ENCODE measurements around the gene NSL1. TPM values are rescaled to one million over a fixed set of nuclear protein-coding genes. Genes with fewer than 3 reads are reported as not detected.
A peak's percentile ranks its signal among the peaks of the same experiment; 100 is the strongest.
"Not testable (repeated sequence)": the region's sequence is repeated elsewhere in the genome, so short reads cannot be mapped to it uniquely, and the experiment has no call there.

NSL1 gene
- polyA plus RNA-seq, 5 donors = 37.6 to 53.0 (median 43.7) TPM

DNA sequence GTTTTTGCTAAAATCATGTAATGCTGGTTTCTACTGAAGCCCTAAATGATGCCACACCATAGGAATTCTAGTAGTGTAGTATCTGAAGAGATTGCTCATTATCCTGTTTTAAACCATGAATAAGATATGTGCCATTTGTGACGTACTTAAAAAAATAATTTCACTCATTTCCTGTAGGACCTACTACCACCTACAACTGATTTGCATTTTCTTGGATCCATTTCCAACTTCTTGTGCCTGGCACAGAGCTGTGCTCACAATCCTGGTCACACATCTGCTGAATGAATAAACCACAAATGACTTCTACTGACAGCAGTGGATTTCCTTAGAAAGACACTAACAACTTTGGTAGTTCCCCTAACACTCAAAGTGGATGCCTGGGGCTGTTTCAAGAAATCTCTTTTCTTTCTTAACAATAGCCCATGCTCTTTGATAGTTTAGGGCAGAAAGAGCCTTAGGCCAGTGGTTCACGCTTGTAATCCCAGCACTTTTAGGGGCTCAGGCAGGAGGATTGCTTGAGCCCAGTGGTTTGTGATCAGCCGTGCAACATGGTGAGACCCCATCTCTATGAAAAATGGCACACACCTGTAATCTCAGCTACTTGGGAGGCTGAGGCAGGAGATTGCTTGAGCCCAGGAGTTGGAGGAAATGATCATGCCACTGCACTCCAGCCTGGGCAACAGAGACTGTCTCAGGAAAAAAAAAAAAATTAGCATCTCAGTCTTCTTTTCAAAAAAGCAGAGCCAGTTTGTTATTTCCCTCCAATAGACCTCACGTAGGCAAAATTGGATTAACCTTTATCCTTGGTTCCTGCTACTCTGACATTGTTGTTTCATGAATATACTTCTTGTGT is 78.9 kb downstream of the NSL1 start:
- no peak for DNase-seq

DNA sequence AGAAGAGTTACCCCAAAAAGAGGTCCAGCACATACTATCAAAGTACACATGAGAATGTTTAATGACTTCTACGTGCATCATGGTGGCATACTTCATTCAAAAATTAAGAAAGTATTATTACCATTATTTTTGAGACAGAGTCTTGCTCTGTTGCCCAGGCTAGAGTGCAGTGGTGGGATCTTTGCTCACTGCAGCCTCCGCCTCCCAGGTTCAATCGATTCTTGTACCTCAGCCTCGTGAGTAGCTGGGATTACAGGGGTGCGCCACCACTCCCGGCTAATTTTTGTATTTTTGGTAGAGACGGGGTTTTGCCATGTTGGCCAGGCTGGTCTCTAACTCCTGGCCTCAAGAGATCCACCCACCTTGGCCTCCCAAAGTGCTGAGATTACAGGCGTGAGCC is 79.6 kb downstream of the NSL1 start:
- DNase-seq = not testable (repeated sequence)

DNA sequence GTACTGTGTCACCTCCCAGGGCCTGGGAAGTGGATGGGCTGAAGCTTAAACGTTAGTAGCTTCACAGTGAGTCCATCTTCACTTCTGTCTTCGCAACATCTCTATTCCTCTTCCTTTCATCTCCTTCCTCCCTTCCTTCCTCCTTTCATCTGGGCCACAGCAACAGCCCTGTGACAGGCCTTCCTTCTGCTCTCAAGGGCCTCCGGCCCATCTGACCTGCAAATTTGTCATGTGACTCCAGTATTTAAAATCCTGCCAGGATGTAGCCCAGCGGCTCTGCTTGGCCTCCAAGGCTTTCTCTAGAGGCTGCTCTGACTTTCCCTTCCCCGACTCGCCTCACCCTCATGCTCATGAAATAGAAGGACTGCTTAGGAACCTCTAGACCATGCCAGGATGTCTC is 81.0 kb downstream of the NSL1 start:
- no peak for DNase-seq

DNA sequence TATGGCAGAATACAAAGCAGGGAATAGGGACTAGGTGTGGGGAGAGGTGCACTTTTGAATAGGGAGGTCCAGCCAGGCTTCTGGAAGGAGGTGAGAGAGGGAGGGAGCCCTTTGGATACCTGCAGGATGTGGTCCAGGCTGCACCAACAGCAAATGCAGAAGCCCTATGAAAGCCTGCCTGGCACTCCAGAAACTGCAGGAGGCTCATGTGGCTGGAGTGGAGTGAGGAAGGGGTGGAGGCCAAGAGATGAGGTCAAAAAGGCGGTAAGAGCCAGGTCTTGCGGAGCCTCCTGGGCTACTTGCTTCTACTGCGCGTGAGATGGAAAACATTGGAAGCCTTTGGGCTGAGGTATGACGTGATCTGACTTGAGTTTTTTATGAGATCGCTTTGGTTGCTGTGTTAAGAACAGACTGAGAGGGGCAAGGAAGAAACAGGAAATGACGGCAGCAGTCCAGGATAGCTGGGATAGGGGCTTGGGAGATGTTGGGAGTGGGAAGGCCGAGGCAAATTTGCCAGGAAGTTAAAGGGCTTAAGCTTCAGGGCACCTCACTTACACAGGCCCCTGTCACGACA is 87.5 kb downstream of the NSL1 start:
- no peak for DNase-seq

DNA sequence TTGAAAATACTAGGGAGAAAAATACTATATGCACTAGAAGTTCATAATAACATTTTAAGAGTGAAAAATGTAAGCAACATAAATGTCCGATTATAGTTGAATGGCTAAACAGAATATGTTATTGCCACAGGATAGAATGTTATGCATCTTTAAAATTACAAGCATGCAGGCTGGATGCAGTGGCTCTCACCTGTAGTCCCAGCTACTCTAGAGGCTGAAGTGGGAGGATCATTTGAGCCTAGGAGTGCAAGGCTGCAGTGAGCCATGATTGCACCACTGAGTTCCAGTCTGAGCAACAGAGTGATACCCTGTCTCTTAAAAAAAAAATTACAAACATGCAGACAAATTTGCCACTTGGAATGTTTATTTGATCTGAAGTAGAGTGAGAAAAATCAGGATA is 88.9 kb downstream of the NSL1 start:
- no peak for DNase-seq

DNA sequence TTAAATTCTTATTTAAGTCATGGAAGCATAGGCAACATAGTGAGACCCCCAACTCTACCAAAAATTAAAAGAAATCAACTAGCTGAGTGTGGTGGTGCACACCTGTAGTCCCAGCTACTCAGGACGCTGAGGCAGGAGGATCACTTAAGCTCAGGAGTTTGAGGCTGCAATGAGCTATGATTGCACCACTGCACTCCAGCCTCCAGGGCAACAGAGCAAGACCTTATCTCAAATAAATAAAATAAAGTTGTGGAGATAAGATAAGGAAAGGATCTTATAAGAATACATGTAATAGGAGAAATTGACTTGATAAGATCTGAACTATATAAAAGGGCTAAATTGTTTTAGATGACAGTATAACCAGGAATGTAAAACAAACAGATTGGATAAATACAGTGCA is 89.7 kb downstream of the NSL1 start:
- DNase-seq = no peak

DNA sequence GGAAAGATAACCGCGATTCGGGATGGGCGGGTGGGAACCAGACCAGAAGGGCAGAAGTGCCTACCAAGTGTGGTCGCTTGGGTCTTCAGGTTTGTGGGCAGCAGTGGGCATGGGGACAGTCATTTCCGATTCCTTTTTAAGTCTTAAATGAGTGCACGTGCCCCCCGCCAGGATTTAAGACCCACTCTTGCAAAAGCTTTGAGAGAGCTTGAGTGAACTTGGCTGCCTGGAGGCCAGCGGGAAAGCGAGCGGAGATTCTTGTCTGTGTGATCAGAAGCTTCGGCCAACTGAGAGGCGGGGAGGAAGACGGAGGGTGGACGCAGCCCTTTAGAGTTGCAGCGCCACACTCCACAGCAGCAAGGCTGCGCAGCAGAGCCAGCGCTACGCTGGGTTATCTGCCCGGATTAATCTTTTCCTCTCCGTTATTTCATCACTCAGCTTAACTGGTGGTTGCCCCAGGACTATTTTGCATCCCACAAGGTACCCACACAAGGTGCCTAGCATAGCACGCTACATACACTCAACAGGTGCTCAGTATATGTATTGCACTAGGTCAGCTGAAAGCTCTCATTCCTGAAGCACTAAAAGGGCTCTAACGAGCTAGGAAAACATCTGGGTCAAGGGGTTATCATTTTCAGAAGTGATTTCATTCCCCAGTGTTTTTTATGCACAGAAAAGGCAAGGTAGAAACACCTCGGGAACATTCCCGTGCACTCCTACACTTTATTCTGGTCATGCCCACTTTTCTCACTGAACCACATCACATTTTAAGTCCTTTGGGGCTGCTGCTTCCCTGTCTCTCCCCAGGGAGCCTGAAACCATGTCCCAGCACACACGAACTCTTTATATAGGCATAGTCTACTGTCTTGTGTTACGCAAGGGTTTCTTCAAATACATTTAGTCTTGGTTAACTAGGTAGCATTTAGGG is 90.4 kb downstream of the NSL1 start:
- peak; percentile 39 to 57 for DNase-seq

DNA sequence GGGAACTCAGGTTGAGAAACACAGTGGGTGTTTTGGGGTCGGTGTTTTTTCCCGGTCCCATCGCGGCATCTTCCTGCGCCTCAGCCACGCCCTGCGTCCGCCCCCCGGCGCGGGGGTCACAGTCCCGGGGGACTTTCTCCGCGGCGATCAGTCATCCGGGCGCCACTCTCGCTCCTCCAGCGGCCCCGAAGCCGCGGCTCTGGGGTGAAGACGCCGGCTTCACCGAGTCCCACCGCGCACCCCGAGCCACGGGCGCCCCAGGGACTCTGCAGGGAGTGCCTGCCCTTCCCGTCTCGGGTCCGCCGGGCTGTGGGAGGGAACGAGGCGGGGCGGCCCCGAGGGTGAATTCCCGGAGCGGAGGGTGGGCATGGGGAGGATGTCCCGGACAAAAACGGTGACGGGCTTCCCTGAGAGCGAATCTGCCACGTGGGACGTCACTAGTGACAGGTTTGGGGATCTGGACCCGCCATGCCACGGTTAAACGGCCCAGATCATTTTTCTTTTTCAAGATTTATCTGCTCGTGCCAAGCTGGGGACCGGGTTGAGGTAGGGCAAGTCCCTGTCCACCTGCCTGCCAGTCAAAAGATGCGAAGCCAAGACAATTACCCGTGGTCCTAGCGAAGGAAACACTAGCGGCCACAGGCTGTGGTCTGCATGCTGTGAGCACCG is 91.2 kb downstream of the NSL1 start:
- DNase-seq = peak; percentile 13 to 27

DNA sequence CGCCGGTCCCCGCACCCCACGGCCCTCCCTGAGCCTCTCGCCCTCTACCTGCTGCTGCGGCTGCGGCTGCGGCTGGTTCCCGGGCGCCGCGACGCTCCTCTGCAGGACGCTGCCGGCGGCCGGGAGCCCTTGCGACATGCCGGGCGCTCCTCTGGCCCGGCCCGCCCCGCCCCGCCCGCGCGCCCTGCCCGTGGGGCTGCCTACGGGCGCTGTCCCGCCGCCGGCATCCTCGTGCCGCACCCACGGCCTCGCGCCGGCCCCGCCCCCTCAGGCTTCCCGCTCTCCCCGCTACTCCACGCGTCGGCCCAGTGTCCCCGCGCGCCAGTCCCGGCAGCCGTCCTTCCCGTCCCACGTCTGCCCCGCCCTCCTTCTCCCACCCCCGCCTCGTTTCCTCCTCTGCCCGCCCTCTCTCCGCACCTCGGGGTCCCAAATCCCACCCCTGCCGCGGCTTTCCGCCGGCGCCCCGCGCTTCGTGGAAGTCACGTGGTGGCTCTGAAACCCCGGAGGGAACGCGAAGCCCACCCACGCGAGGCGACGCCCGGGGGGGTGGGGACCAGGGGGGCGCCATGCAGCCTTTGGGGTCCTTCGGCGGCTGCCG is 91.9 kb downstream of the NSL1 start, which contains the start of gene BATF3:
BATF3 (minus strand) TSS at position 216 of the 598 bp plus-strand sequence; CDS start at position 138, 78 bp downstream.
- peak; percentile 24 to 37 for DNase-seq

DNA sequence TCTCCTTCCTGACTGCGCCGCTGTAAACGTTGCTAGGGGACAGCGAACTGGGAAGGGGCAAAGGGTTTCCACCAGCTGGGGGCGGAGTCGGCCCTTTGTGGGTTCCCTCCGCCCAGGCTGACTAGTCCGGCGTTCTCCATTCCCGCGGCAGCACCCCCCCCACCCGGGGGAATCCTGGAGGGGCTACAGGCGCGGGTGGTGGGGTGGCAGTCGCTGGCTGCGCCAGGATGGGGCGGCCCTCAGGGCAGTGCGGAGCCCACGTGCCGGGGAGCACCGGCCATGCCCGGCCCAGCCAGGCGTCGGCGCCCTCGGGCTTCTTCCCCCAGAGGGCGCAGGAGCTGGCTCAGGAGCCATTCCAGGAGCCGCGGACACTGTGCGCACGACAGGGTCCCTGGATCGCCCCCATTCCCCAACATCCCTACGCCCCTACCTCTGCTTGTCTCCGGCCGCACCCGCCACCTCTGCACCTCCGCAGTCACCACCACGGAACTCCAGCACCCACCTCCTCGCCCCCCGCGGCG is 92.4 kb downstream of the NSL1 start:
- peak; percentile 15 to 20 for DNase-seq

DNA sequence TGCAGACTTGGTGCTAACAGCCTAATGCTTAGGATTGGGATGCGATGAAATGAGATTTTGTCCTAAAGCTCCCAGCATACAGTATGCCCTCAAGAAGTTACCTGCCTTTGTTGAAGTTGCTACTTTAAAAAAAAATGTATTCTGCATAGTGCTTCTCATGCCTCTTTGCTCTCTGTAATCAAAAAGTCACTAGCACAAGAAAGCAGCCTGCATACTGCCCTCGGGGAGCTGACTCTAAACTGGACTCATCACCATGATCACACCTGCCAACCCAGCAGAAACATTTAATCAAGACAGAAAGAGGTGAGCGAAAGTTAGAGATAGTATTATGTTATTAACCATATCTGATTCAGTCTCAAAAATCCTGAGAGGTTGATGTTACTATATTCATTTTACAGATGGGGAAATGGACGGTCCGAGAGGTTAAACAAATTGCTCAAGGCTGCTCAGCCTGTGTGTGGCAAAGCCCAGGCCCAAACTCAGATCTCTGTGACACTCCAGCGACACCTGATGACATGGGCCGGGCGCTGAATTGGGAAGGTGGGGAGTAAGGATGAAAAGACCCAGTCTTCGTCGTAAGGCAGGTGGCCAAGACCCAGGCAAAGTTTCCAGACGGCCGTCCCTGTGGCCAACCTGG is 93.0 kb downstream of the NSL1 start:
- no peak for DNase-seq

DNA sequence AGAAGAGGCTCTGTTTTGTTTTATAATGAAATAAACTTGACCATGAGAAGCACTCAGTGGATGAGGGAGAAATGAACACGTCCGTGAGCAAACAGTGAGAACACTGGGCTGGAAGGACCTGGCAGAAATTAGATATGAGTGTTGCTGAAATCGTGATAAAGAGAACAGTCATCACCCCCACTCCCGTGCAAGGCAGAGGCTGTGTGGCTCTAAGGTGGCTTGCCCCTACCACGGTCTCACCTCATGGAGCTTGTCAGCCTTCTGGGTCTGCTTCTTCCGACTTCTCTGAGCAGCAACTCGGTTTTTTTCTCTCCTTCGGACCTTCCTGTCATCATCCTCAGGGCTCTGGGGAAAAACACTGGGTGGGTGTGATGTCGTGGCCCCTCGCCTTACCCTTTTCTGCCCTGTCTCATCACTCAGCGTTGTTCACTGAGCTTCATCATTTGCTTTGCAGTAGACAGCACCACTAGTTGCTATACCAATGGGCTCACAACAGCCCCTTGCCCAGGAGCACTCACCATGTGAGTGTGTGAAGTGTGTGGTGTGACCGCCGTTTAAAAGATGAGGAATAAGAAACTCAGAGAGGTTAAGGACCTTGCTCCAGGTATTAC is 94.8 kb downstream of the NSL1 start:
- DNase-seq = no peak

DNA sequence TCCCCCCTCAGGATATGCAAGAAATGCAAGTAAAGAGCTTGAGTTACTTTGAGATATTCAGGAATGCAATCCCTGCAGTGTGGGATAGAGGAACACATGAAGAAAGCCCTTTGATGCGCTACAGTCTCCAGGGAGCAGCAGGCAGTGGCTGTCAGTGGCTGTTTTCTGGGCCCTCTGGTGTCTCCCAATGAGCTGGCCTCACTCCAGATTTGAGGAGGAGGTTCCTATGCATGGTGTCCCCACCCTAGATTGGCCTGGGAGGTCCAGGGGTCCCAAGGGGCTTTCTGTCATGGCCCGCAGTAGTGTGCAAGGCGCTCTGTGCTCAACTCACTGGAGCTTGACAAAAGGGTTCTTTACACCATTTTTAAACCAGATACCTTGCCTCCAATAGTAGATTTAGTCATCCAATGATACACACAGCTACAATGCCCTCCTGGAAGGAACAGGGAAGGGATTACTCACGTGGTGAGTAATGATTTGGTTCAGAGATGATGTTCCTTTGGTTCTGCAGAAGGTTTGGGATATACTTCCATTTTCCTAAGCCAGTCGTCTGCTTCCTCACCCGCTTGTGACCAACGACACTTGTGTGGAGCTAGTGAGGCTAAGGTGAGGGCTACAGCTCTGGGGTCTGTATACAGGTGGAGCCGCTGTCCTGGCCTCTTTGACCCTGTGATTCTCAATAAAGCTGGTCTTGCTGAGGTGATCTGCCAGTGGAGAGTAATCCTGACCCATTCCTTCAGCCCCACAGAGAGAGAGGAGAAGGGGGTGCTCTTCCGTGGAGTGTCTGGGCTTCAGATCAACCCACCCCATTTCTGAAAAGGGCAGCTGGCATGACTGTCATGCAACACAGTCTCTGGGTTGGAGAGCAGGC is 98.6 kb downstream of the NSL1 start:
- no peak for DNase-seq

DNA sequence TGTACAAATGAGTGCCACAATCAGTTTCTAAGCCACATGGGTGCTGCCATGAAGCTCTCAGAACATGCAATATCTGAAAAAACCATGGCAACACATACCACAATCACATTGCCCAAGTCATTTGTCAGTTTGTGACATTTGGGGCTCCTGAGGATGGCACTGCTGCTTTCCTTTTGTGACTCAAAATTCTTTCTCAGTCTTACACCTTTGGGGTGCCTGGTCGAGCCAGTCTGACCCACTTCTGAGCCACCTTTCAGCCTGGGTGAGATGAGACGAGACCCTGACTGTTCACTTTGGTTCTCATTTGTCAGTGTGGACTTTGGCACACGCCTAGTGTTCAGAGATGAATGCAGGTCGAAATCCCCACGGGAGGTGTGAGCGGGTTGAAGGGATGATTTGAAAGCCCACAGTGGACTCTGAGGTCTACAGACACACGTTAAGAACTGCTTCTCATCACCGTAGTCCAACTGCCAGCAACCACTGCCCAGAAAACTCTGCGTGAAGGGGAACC is 100.0 kb downstream of the NSL1 start:
- DNase-seq = no peak

DNA sequence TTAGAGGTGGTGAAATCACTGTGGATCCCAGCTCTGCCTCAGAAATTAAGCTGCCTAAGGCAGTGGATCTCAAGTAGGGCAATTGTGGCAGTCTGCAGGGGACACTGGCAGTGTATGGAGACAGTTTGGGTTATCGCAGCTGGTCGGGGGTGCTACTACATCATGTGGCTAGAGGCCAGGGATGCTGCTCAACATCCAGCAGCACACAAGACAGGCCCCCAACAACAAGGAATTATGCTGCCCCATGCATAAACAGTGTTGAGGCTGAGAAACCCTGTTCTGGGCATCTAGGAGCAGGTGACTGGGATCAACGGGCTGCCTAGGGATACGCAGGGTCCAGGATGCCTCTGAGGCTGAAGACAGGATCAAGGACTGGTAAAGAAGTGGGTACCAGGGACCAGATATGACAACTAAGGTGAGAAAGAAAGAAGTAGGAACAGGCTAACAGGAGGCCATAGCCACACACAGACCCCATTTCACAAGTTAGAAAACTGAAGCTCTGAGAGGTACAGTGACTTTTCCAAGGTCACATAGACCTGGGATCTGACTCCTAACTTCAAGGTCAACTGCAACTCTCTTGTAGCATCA is 100.7 kb downstream of the NSL1 start:
- no peak for DNase-seq

DNA sequence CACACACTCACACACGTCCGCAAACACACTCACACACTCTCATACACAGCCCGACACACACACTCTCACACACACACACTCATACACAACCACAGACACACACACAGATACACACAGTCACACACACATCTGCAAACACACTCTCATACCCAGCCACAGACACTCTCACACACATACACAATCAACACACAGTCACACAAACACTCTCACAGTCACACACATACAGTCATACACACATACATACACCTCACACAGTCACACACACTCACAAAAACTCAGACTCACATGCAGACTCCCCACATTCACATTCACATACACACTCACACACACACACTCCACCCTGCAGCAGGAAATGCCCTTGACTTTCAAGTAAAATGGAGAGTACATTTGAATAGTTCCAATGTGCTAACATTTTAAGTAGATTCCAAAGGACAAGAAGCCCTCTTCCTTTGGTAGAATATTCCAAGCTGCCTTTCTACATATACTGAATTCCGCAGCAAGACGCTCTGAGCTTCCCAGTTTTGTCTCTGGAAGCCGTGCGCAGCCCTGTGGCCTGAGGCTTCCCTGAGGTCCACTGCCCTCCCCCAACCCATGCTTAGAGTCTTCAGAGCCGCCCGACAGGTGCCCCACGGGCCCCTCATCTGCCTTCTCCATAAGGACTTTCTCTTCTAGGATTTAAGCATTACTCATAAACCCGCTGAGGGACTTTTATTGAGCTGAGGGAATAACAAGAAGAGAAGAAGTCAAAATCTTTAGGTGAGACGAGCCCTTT is 101.6 kb downstream of the NSL1 start:
- DNase-seq = no peak

DNA sequence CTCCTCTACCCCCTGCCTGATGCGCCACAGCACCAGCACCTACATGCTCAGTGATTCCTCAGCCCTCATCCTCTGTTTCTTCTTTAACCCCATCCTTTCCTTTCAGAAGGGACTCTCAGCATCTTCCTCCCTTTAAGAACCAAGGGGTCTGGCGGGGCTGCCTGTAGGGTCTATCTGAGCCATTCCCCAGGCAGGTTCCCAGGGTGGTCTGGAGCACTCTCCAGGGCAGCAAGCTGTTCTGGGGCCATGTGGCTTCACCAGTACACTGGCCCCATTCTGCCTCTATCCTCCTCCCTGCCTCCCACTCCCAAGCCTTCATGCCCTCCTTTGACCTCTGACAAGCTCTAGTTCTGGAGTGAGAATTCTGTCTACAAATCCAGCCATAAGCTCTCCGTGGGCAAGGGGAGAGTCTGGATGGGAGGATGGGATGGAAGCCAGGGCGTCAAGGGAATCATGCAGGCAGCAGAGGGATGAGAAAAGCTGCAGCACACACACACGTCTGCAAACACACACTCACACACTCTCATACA is 102.3 kb downstream of the NSL1 start:
- DNase-seq = no peak

Measured in right lung (tissue), 5 donors.